Pons (tissue), 1 donor: ENCODE results near the gene GCSH.
A peak's percentile ranks its signal among the peaks of the same experiment; 100 is the strongest.

Source experiments
- DNase-seq: peaks from one replicate; pipeline ENCODE4 v3.0.0-alpha.2; 2016; ENCODE audit warnings: low spot score

GCSH gene

DNA sequence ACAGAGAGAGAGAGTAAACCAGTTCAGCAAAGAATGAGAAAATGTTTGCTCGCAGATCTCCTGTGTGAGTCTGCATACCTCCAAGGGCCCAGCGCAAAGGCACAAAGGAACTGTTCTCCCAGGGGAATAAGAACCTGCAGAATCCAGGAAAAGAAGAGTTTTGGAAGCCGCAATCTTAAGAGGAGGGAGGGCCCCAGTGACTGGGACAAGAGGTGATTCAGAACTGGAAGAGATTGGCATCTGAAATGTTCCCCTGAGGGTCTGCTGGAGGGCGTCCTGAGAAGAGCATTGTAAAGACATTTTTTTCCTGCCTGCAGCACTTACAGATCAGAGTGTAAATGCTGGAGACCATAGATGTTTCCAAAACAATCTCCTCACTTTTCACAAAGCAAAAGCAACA lies 54.5 kb downstream of the GCSH start:
- no peak for DNase-seq

DNA sequence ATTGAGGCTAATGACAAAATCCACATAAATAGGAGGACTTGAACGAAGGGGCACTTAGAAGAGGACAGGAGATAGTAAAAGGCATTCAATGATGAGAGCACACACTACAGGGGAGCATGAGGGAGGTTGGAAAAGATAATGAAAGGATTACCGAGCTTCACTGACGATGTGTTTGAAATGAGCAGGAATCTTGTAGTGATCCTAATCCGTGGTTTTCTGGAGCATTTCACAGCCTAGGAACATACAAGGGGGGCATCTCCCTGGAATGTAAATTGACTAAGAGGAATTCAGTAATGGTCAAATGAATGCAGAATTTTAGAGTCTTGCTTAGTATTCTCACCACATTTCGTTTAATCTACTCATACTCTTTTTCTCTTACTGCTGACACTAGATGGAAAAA lies 55.4 kb downstream of the GCSH start:
- DNase-seq = no peak

- DNase-seq = no peak
These were observed 56.1 kb downstream of the GCSH start for GRCh38 chr16:81040131-81040530.

DNA sequence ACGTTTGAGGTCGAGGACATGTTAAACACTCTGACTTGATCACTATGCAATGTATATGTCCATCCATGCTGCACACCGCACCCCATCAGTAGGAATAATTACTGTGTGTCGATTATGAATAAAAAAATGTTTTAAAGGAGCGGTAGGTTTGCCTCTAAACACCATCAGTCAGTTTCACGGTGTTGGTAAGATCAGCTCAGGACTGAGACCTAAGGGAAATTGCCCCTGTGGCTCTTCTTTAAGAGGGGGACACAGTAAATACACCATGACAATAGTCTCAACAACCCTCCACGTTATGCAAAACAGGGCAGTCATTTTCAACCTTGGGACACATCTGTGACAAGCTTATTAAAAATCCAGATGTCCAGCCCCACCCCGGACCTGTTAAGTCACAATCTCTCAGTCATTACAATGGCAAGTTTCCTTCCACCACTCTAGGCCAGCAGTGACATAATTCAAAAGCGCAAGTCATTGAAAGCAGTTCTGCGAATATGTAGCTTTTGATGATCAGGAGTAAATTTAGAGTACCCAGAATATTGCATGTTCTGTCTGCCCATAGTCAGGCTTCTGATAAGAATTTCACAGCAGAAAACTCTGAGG lies 59.3 kb downstream of the GCSH start:
- peak; percentile 28 for DNase-seq

GRCh38 chr16:81035975-81036750 lies 60.0 kb downstream of the GCSH start:
- DNase-seq = no peak

GRCh38 chr16:81035398-81035974 lies 60.7 kb downstream of the GCSH start, which contains the start of gene ATMIN:
Gene ATMIN (plus strand): TSS chr16:81035842. CDS start chr16:81035871, 29 bp downstream.
- peak; percentile 90 for DNase-seq
